HPDE6-E6E7 (cell line): Measurements from ENCODE around the gene JUNB.

Experiments
- DNase-seq: peaks from one replicate; pipeline ENCODE4 v3.0.0; 2011; ENCODE audit warnings: missing footprints; ENCODE audit errors: extremely low spot score

JUNB gene

DNA sequence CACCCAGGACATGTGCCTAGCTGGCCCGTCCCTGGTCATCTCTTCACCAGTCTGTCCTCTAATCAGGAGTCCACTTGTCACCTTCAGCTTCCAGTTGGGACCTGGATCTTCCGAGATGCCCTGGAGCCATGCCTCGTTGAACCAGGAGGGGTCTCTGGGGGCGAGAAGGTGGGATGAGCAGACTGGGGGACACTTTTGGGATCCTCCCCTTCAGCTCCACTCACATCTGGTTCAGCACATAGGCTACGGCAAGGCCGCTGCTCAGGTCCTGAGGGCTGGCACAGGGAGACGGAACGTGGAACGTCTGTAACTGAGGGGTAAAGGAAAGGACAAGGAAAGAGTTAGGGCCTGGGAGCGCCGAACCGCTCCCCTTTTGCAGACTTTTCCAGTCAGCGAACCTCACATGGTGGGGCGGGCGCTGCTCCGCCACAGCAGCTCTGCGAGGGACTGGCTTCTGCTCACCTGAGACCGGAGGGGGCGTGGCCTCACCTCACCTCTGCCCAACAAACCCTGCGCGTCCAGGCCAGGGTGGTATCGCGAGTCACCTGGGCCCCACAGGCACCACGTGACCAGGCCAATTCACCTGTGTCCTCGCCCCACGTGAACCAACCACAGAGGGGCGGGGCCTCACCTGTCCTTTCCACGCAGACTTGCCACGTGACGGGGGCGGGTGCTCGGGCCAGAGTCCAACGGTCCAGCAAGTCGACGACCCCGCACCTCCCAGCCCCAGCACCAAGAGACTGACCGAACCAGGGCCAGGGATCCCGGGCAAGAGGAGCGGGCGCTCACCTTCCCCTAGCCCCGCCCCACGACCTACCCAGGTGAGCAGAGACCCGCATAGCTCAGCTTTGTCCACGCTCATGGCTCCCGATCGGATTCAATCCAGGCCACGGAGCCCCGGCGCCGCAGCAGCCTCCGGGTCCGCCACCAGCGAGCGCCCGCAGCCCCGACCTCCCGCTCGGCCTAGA lies 16.4 kb upstream of the JUNB start, which contains the start of gene HOOK2:
TSS of gene HOOK2 (minus strand) at position 965 of the 968 bp plus-strand sequence. CDS start at position 862, 103 bp downstream.
- DNase-seq = peak; percentile 94

DNA sequence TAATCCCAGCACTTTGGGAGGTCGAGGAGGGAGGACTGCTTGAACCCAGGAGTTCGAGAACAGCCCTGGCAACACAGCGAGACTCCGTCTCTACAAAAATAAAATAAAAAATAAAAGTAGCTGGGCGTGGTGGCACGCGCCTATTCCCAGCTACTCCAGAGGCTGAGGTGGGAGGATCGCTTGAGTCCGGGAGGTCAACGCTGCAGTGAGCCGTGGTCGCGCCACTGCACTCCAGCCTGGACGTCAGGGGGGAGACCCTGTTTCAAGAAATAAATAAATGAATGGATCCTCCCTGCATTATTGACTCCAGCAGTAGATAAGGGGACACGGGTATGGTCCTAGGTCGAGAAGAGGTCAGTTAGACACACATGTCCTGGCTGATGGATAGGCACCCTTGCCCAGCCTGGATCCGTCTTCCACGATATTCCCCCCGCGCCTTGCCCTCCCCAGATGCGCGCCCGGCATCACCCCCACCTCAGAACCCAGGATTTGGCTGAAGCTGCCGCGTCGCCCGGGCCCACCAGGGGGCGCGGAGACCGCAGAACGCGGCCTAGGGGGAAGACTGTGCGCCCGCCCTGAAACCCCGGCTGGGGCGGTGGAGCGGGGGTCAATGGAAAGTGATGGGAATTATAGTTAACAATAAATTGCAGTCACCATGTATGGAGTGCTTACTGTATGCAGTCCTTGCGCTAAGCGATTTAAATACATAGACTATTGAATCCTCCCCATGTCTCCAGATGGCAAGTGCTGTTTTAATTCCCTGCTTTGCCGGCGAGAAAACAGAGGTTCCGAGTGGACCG lies 13.9 kb upstream of the JUNB start:
- no peak for DNase-seq

DNA sequence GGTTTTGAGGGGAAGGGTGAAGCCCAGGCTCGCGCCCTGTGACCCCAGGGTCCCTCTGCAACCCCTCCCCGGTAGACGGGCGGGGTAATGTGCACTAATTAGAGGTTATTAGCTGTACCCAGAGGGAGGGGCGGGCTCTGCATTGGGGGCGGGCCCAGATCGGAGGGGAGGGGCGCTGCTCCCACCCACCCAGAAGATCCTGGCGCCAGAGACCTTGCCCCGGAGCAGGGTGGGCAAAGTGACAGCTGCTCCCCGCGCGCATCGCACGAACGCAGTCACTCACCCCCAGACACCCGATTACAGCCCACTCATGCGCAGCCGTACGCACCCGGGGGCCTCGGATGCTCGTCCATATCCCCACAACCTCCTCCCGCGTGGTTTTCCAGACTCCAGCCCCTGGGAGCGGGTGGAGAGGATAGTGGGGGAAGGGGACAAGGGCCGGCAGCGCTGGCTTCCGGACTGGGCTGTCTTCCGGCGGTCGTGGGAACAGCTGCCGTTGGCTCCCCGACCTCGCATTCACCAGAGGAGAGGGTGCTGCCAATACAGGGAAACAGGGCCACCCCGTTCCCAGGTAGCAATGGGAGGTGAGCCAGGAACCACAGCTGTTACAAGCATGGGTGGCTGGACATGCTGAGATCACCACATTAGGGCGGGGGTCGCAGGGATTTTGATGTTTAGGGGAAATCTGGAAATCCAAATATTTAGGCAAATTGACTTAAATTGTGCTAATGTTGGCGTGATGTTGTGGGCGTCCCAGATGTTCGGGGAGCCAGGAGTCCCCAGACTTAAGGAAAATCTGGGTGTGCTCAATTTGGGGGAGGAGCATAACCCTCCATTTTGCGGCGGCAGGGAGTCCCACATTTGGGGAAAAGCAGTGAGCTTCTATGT lies 13.0 kb upstream of the JUNB start:
- DNase-seq = no peak

DNA sequence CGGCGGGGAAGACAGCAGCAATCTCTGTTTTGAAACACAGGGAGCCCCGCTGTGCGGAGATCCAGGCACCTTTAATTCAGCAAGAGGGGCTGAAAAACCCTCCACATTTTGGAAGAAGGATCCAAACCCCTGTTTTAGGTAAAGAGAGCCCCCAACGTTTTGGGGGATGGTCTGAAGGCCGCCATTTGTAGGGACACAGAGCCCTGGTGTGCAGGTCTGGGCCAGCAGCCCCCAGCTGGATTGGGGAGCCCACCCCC lies 12.5 kb upstream of the JUNB start:
- no peak for DNase-seq

DNA sequence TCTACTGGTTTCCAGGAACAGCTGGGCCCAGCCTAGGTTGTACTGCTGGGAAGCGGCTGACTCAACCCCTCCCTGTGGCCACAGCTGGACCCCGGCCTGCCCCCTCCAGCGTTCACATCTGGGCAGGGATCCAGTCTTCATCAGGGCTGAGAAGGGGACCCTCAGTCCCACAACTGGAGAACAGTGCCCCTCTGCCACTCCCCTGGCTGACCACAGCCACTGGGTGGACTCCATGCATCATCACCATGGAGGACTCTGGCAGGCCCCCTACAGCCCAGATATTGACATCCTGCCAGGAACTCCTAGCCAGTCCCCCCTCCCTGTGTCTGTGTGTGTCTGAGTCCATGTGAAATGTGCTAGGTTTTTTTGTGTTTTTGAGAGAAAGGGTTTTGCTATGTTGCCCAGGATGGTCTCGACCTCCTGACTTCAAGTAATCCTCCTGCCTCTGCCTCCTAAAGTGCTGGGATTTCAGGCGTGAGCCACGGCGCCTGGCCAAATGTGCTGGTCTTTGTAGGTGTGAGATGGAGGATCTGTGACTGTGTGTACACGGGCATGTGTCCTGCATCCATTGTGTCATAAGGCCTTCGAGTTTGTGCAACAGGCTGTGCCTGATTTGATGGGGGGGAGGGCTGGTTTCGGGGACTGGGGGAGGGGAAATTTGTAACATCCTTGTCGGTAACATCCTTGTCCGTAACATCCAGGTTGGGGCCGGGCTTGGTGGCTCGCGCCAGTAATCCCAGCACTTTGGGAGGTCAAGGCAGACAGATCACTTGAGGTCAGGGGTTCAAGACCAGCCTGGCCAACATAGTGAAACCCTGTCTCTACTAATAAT lies 11.9 kb upstream of the JUNB start:
- no peak for DNase-seq

DNA sequence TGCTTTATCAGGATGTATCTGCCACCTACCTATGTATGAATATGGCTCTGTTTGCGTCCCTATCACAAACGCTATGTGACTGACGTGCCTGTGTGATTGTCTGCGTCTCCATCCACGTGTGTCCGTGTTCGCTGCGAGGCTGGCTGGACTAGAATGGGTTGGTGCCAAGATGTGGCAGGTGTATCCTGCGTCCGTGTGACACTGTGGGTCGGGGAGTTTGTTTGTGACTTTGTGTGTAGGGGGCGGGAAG lies 9.2 kb upstream of the JUNB start:
- DNase-seq = no peak

DNA sequence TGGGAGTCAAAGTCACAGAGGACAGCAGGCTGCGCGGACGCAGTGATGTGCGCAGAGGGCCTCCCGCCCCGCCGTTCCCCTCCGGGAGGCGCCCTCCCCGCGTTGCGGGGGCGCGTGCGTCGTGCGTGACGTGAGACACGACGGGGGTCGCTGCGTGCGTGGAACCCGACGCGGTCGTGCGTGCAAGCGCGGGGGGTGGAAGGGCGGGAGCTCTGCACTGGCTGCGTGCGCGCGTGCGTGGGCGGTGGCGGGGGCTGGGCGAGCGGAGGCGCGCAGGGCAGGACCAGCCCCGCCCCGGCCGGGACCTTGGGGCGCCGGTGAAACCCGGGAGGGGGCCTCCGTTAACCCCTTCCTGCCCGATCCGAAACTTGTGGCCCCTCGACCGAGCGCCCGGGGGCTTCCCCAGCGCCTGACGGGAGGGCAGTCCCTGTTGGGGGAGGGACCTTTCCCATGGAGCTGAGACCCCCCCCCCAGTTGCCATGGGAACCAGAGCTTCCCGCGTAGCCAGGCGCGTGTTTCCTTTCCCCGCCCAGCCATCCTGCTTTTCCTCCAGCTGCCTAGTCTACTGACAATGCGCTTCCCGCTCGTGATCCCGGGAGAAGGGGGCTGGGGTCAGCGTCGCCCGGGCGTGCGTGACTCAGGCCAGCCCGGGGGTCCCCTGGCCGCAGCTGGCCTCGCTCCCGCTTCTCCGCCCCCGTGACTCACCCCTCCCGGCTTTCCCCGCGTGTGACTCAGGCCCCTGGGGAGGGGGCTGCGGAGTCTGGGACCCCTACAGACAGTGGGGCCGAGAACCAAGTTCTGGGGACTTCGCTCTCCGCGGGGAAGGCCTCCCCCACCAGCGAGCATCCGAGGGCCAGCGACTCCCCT lies 8.6 kb upstream of the JUNB start:
- DNase-seq = no peak

DNA sequence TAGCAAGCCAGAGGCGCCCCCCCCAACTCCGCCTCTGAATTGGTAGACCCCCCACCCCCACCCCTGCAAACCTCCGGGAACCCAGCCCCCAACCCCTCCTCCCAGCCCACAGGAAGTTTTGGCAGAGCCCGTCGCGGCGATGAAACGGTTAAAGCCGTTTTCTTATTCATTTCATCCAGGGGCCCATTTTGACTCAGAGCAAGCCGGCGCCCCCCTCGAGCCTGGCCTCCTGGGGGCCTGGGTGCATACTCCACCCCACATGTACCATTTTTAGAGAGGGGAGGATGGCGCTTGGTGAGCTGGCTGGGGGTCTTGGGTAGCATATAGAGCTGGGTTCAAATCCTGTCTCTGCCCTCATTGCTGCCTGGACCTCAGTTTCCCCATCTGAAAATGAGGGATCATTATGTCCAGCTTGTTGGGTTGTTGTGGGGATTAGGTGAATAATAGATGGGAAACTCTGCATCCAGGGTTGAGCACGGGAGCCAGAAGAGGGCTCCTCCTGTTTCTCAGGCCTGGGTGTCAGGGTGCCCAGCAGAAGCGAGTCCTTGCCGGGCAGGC lies 7.9 kb upstream of the JUNB start:
- no peak for DNase-seq

DNA sequence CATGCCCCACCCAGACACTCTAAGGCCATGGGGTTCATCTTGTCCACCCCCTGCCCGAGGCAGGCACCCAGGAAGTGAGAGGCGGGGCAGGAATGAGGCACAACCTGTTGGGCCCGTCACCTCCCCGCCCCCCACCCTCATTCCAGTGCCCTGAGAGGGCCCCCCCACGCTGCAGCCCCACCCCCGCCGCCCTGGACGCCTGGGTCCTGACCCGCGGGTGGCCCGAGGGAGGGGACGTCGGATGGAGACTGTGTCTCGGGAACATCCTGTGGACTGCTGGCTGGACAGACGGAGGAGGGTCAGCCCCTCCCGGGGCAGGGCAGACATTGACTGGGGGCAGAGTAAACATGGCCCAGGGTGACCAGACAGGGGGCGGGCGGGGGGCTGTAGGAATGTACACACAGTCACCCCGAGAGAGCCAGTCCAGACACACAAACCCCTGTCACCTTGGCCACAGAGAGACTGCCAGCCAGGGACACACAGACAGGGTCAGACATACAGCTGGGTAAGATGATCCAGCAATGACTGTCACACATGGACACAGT lies 7.4 kb upstream of the JUNB start:
- DNase-seq = no peak

DNA sequence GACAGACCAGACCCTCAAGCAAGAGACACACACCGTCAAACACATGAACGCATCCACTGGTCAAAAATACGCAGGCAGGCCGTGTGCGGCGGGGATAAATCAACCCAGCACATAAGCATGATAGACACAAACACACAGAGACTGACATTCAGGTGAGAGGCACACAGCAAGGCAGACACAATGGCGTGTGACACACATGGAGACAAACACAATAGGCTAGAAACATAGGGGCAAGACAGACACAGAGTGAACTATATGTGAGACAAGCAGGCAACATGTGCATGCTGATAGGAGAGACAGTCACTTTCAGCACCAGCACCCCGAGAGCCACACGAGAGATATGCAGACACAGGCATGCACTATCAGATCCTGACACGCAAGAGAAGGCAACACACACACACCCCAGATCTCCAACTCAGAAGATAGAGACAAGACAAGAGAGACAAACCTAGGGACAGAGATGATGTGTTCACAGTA lies 6.9 kb upstream of the JUNB start:
- no peak for DNase-seq

DNA sequence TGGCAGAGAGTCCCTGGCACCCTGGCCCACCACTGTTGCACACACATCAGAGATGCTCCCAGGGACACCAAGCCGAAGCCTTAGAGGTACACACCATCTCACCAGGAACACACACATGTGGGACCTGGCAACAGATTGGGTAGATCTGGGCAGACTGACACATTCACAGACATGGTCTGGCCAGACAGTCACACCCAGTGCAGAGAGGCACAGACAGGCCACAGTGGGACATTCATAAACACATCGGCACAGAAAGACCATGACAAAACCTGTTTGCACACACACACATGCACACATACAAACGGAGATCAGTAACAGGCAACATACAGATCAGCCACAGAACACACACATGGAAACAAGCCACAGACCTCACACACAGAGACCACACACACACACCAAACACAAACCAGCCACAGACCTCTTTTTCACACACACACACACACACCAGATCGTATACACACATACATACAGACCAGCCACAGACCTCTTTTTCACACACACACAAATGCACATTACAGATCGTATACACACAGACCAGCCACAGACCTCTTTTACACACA lies 6.3 kb upstream of the JUNB start:
- DNase-seq = no peak

DNA sequence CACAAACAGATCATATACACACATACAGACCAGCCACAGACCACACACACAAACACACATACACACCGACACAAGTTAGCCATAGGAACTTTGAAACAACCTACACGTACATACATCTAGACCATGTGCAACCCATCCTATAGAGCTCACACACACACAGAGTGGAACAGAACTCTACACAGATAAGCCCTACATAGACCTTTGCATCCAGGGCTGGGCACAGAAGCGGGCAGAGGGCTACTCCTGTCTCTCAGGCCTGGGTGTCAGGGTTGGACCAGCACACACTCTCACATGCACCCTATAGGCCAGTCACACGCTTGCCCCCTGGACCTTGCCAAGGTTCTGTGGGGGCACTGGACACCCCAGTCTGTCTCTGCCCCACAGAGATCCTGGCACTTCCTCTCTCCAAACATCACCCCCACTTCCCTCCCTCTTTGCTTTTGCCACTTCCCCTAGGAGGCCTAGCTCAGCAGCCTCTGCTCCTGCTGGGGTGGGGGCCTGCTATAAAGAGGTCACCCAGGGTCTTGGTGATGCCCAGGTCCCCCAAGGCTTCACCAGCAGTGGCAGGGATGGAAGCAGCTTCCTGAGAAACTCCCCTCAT lies 5.8 kb upstream of the JUNB start:
- no peak for DNase-seq

DNA sequence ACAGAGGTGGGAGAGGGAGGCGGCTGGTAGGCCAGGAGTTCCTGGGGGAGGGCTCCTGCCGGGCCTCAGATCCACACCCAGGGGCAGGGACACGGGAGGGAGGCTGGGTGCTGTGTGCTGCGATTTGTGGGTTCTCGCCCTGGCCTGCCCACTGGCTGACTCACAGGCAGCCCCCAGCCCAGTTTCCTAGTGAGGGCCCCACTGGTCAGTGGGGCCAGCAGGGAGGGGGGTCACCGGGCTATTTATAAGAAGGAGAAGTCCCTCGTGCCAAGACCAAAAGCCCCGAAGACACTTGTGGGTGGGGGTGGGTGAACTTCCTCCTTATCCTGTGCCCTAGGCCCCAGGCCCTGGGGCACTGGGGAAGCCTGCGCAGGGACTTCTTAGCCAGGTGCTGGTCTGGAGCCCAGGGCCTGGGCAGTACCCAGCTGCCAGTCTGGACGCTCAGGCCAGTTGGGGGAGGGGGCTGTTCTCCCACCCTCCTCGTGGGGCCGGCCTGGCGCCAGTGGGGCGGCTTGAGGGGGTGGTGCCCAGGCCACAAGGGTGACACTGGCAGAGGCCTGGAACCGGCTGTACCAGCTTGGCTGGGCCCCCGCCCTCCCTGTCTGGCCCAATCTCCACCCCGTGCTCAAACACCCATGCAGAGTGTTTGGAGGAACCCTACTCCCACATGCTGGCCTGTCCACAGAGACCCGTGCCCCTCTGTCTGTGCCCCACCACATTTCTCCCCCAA lies 5.0 kb upstream of the JUNB start:
- no peak for DNase-seq

DNA sequence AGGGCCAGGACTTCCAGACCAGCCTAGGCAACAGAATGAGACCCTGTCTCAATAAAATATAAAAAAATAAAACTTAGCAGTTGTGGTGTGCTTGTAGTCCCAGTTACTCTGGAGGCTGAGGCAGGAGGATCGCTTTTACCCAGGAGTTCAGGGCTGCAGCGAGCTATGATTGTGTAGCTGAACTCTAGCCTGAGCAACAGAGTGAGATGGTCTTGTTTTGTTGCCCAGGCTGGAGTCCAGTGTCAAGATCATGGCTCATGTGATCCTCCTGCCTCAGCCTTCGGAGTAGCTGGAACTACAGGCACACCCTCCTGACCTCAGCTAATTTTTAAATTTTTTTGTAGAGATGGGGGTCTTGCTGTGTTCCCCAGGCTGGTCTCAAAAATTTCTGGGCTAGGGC lies 4.3 kb upstream of the JUNB start:
- DNase-seq = no peak

DNA sequence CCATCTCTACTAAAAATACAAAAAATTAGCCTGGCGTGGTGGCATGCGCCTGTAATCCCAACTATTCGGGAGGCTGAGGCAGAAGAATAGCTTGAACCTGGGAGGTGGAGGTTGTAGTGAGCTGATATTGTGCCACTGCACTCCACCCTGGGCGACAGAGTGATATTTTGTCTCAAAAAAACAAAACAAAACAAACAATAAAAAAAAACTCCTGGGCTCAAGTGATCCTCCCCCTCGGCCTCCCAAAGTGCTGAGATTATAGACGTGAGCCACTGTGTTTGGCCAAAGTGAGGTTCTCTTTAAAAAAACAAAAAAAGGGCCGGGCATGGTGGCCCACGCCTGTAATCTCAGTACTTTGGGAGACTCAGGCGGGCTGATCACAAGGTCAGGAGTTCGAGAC lies 3.8 kb upstream of the JUNB start:
- DNase-seq = no peak

DNA sequence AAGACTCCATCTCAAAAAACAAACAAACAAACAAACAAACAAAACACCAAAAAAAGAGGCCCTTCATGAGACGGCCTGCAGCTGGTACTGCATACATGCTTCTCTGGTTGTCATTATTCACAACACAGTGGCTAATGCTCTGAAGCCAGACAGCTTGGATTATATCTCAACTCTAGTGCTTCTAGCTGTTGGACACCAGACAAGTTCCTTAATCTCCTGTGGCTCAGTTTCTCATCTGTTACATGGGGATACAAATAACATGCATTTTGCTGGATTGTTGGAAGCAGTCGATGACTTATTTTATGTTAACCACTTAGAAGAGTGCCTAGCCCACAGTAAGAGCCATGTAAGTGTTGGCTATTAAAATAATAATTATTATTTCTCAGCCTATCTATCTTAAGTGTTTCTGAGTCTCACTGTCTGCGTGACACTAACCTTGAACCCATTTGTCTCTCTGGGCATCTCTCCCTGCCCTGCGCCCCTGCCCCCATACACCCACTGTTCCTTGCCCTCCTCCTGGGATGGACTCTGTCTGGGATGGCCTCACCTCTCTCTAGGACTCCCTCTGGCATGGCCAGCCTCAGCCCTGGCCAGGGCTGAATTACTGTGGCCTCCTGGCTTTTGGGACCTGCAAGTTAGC lies 3.1 kb upstream of the JUNB start:
- DNase-seq = no peak

DNA sequence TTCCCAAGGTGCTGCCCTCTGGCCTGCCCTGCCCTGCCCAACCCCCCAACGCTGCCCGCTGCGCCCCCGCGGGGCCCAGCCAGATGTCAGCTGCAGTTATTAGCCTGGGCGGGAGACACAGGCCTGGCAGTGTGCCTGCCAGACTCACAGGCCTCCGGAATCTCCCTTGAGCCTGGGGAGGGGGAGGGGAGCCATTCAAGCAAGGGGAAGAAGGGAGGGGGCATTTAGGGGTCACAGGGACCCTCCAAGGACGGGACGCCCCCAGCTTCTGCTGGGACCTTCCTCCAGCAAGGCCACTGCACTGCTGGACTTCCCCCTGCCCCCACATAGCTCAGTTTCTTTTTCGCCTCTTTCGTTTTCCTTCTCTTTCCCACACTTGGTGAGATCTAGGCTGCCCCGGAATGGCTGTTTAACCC lies 2.6 kb upstream of the JUNB start:
- DNase-seq = no peak
